ENCODE results near the gene TGIF1. TPM values are rescaled to one million over a fixed set of nuclear protein-coding genes. Genes with fewer than 3 reads are reported as not detected.

The TGIF1 gene
- polyA plus RNA-seq, 1 donor, result 63.5 TPM

Other genes with a start within 250 kb of the TGIF1 start
- 8.7 TPM for gene MYOM1, start 230.2 kb upstream of the TGIF1 start, polyA plus RNA-seq
- 280 TPM for gene MYL12A, start 202.4 kb upstream of the TGIF1 start, polyA plus RNA-seq
- 408 TPM for gene MYL12B, start 188.0 kb upstream of the TGIF1 start, polyA plus RNA-seq